ENCODE data around the gene OR1I1.

- no peak for TF ChIP-seq CTCF (IDR thresholded peaks at IDR 0.05)
- no peak for TF ChIP-seq POLR2A (IDR thresholded peaks at IDR 0.05; ENCODE audit: low read depth)
- no peak for TF ChIP-seq POLR2AphosphoS5 (IDR thresholded peaks at IDR 0.05)
- no peak for TF ChIP-seq EP300 (IDR thresholded peaks at IDR 0.05)
Observed at GRCh38 chr19:15111758-15112157, 29.7 kb downstream of the OR1I1 start.
